IMR-90 (cell line): ENCODE data around the gene OPRL1. TPM values are rescaled to one million over a fixed set of nuclear protein-coding genes. Genes with fewer than 3 reads are reported as not detected.

ENCODE experiments used
- ATAC-seq: fragments of 200-7000 bp; cut with Tn5 transposase; 2 replicates; pipeline ENCODE4 v1.9.1; 2020; ENCODE audit warnings: low read depth, mild to moderate bottlenecking, moderate library complexity
- BruUV-seq: library from RNA; stranded (reverse); fragments of 400-500 nt; replicated peaks from 2 replicates; lab custom pipeline; 2021; lab: Mats Ljungman, UMichigan
- CTCF ChIA-PET: fragments of 300-600 bp; formaldehyde crosslinking; extraction: SDS; loops from one replicate; lab custom pipeline; 2021; ENCODE audit warnings: antibody characterized with exemption; lab: Yijun Ruan, JAX
- POLR2A ChIA-PET: fragments of 300-600 bp; sonication (Branson Sonifier 250); formaldehyde crosslinking; loops from one replicate; lab custom pipeline; 2022; ENCODE audit warnings: antibody characterized with exemption; ENCODE audit not compliant: unreplicated experiment; lab: Charles Lee
- DNase-seq: peaks from one replicate; pipeline ENCODE4 v3.0.0; 2013
- H2AFZ ChIP-seq: replicated peaks from 2 replicates; pipeline ENCODE3; 2013; ENCODE audit warnings: low read length, mild to moderate bottlenecking; ENCODE audit not compliant: poor library complexity
- H2AK5ac ChIP-seq: 2 replicates; pipeline ENCODE4 v1.6.1; 2013; ENCODE audit warnings: low read depth, low read length, inconsistent platforms
- H2AK9ac ChIP-seq: replicated peaks from 2 replicates; pipeline ENCODE3; 2013; ENCODE audit warnings: mild to moderate bottlenecking, low read depth, low read length, moderate library complexity; ENCODE audit not compliant: poor library complexity
- H2BK120ac ChIP-seq: 2 replicates; pipeline ENCODE4 v1.6.1; 2013; ENCODE audit warnings: low read depth, low read length, inconsistent platforms
- H2BK15ac ChIP-seq: 3 replicates; pipeline ENCODE4 v1.6.1; 2013; ENCODE audit warnings: low read depth, low read length, inconsistent platforms
- H2BK20ac ChIP-seq: 2 replicates; pipeline ENCODE4 v1.6.1; 2013; ENCODE audit warnings: low read depth, mild to moderate bottlenecking, inconsistent platforms, low read length, moderate library complexity
- H2BK5ac ChIP-seq: 2 replicates; pipeline ENCODE4 v1.6.1; 2013; ENCODE audit warnings: mild to moderate bottlenecking, low read depth, low read length, inconsistent platforms; ENCODE audit not compliant: poor library complexity, severe bottlenecking
- H3K14ac ChIP-seq: replicated peaks from 2 replicates; pipeline ENCODE4 v1.6.1; 2013; ENCODE audit warnings: low read depth, low read length, inconsistent platforms
- H3K18ac ChIP-seq: 2 replicates; pipeline ENCODE4 v1.6.1; 2013; ENCODE audit warnings: low read depth, low read length, control low read depth
- H3K23ac ChIP-seq: 2 replicates; pipeline ENCODE4 v1.6.1; 2013; ENCODE audit warnings: low read depth, low read length, inconsistent platforms
- H3K27ac ChIP-seq: 2 replicates; pipeline ENCODE4 v1.5.1; 2013; ENCODE audit warnings: mild to moderate bottlenecking, control low read depth, low read length; ENCODE audit not compliant: insufficient read depth
- H3K27me3 ChIP-seq: 2 replicates; pipeline ENCODE4 v1.6.1; 2013; ENCODE audit warnings: low read length; ENCODE audit not compliant: control insufficient read depth, insufficient read depth
- H3K36me3 ChIP-seq: 2 replicates; pipeline ENCODE4 v1.6.1; 2013; ENCODE audit warnings: low read length, mixed read lengths; ENCODE audit not compliant: control insufficient read depth, insufficient read depth
- H3K4ac ChIP-seq: 2 replicates; pipeline ENCODE4 v1.6.1; 2013; ENCODE audit warnings: low read depth, low read length, inconsistent platforms
- H3K4me1 ChIP-seq: 2 replicates; pipeline ENCODE4 v1.6.1; 2013; ENCODE audit warnings: low read length, mixed read lengths; ENCODE audit not compliant: control insufficient read depth, insufficient read depth
- H3K4me2 ChIP-seq: 2 replicates; pipeline ENCODE4 v1.6.1; 2013; ENCODE audit warnings: low read depth, mild to moderate bottlenecking, control low read depth, low read length, moderate library complexity
- H3K4me3 ChIP-seq: 2 replicates; pipeline ENCODE4 v1.5.1; 2013; ENCODE audit warnings: low read depth, mild to moderate bottlenecking, control low read depth, low read length, moderate library complexity; ENCODE audit not compliant: insufficient read depth
- H3K56ac ChIP-seq: 2 replicates; pipeline ENCODE4 v1.6.1; 2013; ENCODE audit warnings: low read length, inconsistent platforms; ENCODE audit not compliant: insufficient read depth; ENCODE audit errors: extremely low read depth
- H3K79me1 ChIP-seq, 2 experiments: 2 replicates each; pipeline ENCODE4 v1.6.1; 2013; ENCODE audit warnings: low read length in 2 of 2, inconsistent platforms in 1 of 2, low read depth in 1 of 2
- H3K9ac ChIP-seq: 2 replicates; pipeline ENCODE4 v1.6.1; 2013; ENCODE audit warnings: low read depth, low read length, control low read depth
- H3K9me1 ChIP-seq: 2 replicates; pipeline ENCODE4 v1.6.1; 2013; ENCODE audit warnings: low read length, inconsistent platforms; ENCODE audit not compliant: insufficient read depth
- H3K9me3 ChIP-seq: 2 replicates; pipeline ENCODE4 v1.6.1; 2013; ENCODE audit warnings: low read length; ENCODE audit not compliant: control insufficient read depth, insufficient read depth
- H4K20me1 ChIP-seq: 2 replicates; pipeline ENCODE4 v1.6.1; 2013; ENCODE audit warnings: low read length, inconsistent platforms; ENCODE audit not compliant: insufficient read depth
- H4K5ac ChIP-seq: 2 replicates; pipeline ENCODE4 v1.6.1; 2013; ENCODE audit warnings: mild to moderate bottlenecking, low read depth, low read length, control low read depth
- H4K8ac ChIP-seq, 2 experiments: 2 replicates each; pipeline ENCODE4 v1.6.1; 2013; ENCODE audit warnings: low read depth in 2 of 2, low read length in 2 of 2, control low read depth in 1 of 2, inconsistent platforms in 1 of 2
- H4K91ac ChIP-seq: 2 replicates; pipeline ENCODE4 v1.6.1; 2013; ENCODE audit warnings: low read depth, low read length, inconsistent platforms; ENCODE audit not compliant: insufficient read depth
- CEBPB ChIP-seq: IDR thresholded peaks from 2 replicates; pipeline ENCODE4 v1.6.1; 2012; ENCODE audit warnings: low read depth, low read length, improper control_type of control experiment
- CHD1 ChIP-seq: IDR thresholded peaks from 2 replicates; pipeline ENCODE4 v1.6.1; 2012; ENCODE audit warnings: low read depth, low read length, improper control_type of control experiment
- ELK1 ChIP-seq: fragments of 150-350 bp; IDR thresholded peaks from 2 replicates; pipeline ENCODE4 v1.6.1; 2016; ENCODE audit warnings: low read depth, mild to moderate bottlenecking, low read length, moderate library complexity, borderline replicate concordance
- FOS ChIP-seq: fragments of 150-350 bp; IDR thresholded peaks from 2 replicates; pipeline ENCODE4 v1.6.1; 2016; ENCODE audit warnings: low read depth, low read length
- MAFK ChIP-seq: IDR thresholded peaks from 2 replicates; pipeline ENCODE4 v1.6.1; 2012; ENCODE audit warnings: low read depth, low read length, improper control_type of control experiment
- MAZ ChIP-seq: IDR thresholded peaks from 2 replicates; pipeline ENCODE4 v1.6.1; 2012; ENCODE audit warnings: low read depth, mild to moderate bottlenecking, low read length, improper control_type of control experiment, moderate library complexity, borderline replicate concordance
- NFE2L2 ChIP-seq: fragments of 150-350 bp; IDR thresholded peaks from 2 replicates; pipeline ENCODE4 v1.6.1; 2016; ENCODE audit warnings: low read depth, mild to moderate bottlenecking, low read length
- POLR2A ChIP-seq: IDR thresholded peaks from 2 replicates; pipeline ENCODE4 v1.6.1; 2012; ENCODE audit warnings: mild to moderate bottlenecking, low read depth, low read length
- RAD21 ChIP-seq: IDR thresholded peaks from 2 replicates; pipeline ENCODE4 v1.6.1; 2012; ENCODE audit warnings: low read length, improper control_type of control experiment
- RCOR1 ChIP-seq: IDR thresholded peaks from 2 replicates; pipeline ENCODE4 v1.6.1; 2012; ENCODE audit warnings: mild to moderate bottlenecking, low read length, improper control_type of control experiment; ENCODE audit not compliant: insufficient replicate concordance
- RFX5 ChIP-seq: IDR thresholded peaks from 2 replicates; pipeline ENCODE4 v1.8.0; 2012; ENCODE audit warnings: low read depth, mild to moderate bottlenecking, low read length, moderate library complexity
- SMC3 ChIP-seq: fragments of 150-350 bp; IDR thresholded peaks from 2 replicates; pipeline ENCODE4 v1.6.1; 2016; ENCODE audit warnings: low read depth, mild to moderate bottlenecking, antibody characterized with exemption, low read length, moderate library complexity
- WGBS, 2 experiments: methylation state at CpG; one replicate each; pipeline versions ENCODE4 v1.1.5 to v1.1.7; 2013; ENCODE audit warnings: missing lambda C conversion rate in 2 of 2; ENCODE audit not compliant: insufficient read length in 1 of 2; ENCODE audit errors: extremely low coverage in 2 of 2; 5-methylcytosine and 5-hydroxymethylcytosine counted together
- dilution Hi-C: fragments of 300-500 bp; cut with HindIII; formaldehyde crosslinking; loops from one replicate; pipeline ENCODE4 v1.14.3; 2018; ENCODE audit warnings: low sequenced_read_pairs; ENCODE audit not compliant: unreplicated experiment
- in situ Hi-C: fragments of 300-500 bp; cut with MboI; formaldehyde crosslinking; loops from 3 replicates; pipeline ENCODE4 v1.14.3; 2019; ENCODE audit warnings: low sequenced_read_pairs, inconsistent platforms, mixed read lengths
- intact Hi-C: fragments of 100-400 bp; cut with micrococcal nuclease; formaldehyde crosslinking; loops from 2 replicates; pipeline ENCODE4 v1.10.0; 2022
- polyA plus RNA-seq, 3 experiments: library from polyadenylated mRNA; depleted of rRNA; stranded (reverse); fragments of >200 nt; gene quantifications; 2 replicates each; pipeline ENCODE4 v1.2.3, GENCODE V29; 2012; ENCODE audit warnings: low replicate concordance in 1 of 3
- total RNA-seq: library from RNA; depleted of rRNA; stranded (reverse); fragments of >200 nt; gene quantifications from 2 replicates; pipeline ENCODE4 v1.2.3, GENCODE V29; 2012
- TF ChIP-seq, protein P1 (sequence below): fragments of 150-350 bp; IDR thresholded peaks from 2 replicates; pipeline ENCODE4 v1.6.1; 2017; ENCODE audit warnings: mild to moderate bottlenecking, antibody characterized with exemption, low read length, low read depth
- TF ChIP-seq, protein P2 (sequence below): conservative IDR thresholded peaks from 2 replicates; pipeline ENCODE4 v1.5.1; 2012; ENCODE audit warnings: mild to moderate bottlenecking, low read depth, low read length, improper control_type of control experiment

The OPRL1 gene
- total and polyA plus RNA-seq, 2 of the 4 experiments (the other 2 are of a cell fraction), result 0.36 to 1.2 TPM

DNA sequence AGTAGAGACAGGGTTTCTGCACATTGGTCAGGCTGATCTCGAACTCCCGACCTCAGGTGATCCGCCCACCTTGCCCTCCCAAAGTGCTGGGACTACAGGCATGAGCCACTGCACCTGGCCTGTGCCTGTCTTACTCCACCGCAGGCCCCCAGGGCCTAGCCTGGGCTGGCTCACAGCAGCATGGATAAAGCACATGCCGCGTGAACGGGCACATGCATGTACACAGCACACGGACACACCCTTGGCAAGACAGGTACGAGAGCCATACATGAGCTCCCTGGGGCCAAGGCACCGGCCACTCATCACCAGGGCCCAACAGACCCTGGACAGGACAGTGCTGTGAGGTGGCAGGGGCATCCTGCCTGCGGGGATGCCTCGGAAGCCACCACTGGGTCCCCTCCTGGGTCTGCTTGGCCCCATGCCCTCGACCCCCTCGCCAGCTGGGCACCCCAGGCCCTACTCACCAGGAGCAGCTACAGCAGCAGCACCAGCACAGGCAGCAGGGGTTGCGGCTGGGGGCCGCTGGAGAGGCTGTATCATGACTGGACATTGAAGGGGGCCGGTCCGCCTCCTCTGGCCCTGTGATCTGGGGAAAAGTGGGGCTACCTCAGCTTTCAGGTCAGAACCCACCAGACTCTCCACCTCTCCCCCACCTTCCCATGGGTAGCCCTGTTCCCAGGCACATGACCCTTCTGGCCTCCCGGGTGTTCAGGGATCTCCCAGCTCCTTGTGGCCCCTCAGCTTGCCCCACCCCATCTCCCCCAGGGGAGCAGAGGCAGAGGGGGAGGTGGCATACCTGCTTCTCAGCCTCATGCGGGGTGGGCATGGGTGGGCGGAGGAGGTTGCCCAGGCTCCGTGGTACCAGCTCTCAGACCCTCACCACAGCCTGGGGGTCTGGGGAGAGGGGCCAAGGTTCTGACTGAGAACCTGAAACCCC lies 3.6 kb upstream of the OPRL1 start:
- H3K9ac ChIP-seq, result no peak overlapping the region
- no peak overlapping the region for H3K4ac ChIP-seq
- H4K5ac ChIP-seq, result no peak overlapping the region
- no peak overlapping the region for H2AK5ac ChIP-seq
- peaks cover 2% of the 10 kb centered on the region; the same call in 1 of the 2 replicates for H3K27me3 ChIP-seq
- no peak overlapping the region for H3K56ac ChIP-seq
- H2BK120ac ChIP-seq, result no peak overlapping the region
- H3K4me2 ChIP-seq, result no peak overlapping the region
- BruUV-seq, result no TSS peak
- no peak overlapping the region for H2BK20ac ChIP-seq
- ChIA-PET POLR2A (no interaction called here), CTCF (no interaction called here)
- H3K18ac ChIP-seq, result no peak overlapping the region
- no peak overlapping the region for H3K27ac ChIP-seq
- H3K4me3 ChIP-seq, result no peak overlapping the region
- DNase-seq (no peak), ATAC-seq (no peak)
- no peaks in the 10 kb centered on the region for H3K9me3 ChIP-seq
- peaks cover 22% of the 10 kb centered on the region; the same call in 1 of the 2 replicates for H3K36me3 ChIP-seq
- in situ Hi-C loops (no loop called here), intact Hi-C loops (no loop called here), dilution Hi-C loops (no loop called here)
- no peak overlapping the region for H3K23ac ChIP-seq
- H4K91ac ChIP-seq, result no peak overlapping the region
- peaks cover 6 to 8% of the 10 kb centered on the region in 2 experiments; a peak in 3 of 4 replicates for H3K79me1 ChIP-seq
- H3K4me1 ChIP-seq, result peaks cover 11% of the 10 kb centered on the region
- no peak overlapping the region for H4K8ac ChIP-seq
- peaks cover 6% of the 10 kb centered on the region for H4K20me1 ChIP-seq
- H2BK5ac ChIP-seq, result no peak overlapping the region
- no peak overlapping the region for H2BK15ac ChIP-seq
- no peaks in the 10 kb centered on the region for H3K9me1 ChIP-seq
- H2AK9ac ChIP-seq, result no peak overlapping the region
- WGBS, 2 experiments, result 98% methylated on average over 5 of the region's 22 CpGs; no CpG with 5 or more reads in 1 of the 2 experiments
- H2AFZ ChIP-seq, result no peak overlapping the region
- no peak overlapping the region for H3K14ac ChIP-seq
- TF ChIP-seq, protein P1, sequence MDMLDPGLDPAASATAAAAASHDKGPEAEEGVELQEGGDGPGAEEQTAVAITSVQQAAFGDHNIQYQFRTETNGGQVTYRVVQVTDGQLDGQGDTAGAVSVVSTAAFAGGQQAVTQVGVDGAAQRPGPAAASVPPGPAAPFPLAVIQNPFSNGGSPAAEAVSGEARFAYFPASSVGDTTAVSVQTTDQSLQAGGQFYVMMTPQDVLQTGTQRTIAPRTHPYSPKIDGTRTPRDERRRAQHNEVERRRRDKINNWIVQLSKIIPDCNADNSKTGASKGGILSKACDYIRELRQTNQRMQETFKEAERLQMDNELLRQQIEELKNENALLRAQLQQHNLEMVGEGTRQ, result no peak
- TF ChIP-seq CHD1 (no peak), FOS (no peak), POLR2A (no peak), SMC3 (no peak), MAZ (no peak), RCOR1 (no peak), ELK1 (no peak), RAD21 (no peak), CEBPB (no peak), RFX5 (no peak), NFE2L2 (no peak), MAFK (no peak)
- TF ChIP-seq, protein P2, sequence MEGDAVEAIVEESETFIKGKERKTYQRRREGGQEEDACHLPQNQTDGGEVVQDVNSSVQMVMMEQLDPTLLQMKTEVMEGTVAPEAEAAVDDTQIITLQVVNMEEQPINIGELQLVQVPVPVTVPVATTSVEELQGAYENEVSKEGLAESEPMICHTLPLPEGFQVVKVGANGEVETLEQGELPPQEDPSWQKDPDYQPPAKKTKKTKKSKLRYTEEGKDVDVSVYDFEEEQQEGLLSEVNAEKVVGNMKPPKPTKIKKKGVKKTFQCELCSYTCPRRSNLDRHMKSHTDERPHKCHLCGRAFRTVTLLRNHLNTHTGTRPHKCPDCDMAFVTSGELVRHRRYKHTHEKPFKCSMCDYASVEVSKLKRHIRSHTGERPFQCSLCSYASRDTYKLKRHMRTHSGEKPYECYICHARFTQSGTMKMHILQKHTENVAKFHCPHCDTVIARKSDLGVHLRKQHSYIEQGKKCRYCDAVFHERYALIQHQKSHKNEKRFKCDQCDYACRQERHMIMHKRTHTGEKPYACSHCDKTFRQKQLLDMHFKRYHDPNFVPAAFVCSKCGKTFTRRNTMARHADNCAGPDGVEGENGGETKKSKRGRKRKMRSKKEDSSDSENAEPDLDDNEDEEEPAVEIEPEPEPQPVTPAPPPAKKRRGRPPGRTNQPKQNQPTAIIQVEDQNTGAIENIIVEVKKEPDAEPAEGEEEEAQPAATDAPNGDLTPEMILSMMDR, result no peak
